GM12875 (cell line): ENCODE measurements around the gene CHPT1.

ENCODE experiments used
- H3K4me3 ChIP-seq: one replicate; pipeline ENCODE4 v1.5.1; 2011; ENCODE audit warnings: low read depth, low read length, control low read depth
- CTCF ChIP-seq: IDR thresholded peaks from 2 replicates; pipeline ENCODE4 v1.5.1; 2011; ENCODE audit warnings: low read depth, mild to moderate bottlenecking, control low read depth, inconsistent platforms, low read length, moderate library complexity, borderline replicate concordance; ENCODE audit not compliant: insufficient read depth

CHPT1 gene

GRCh38 chr12:101697197-101697929 lies at the start of gene CHPT1:
TSS of gene CHPT1 (plus strand) at chr12:101697640. CDS start at chr12:101697862, 222 bp downstream.
- peak within 1 kb of the TSS; percentile 83 for H3K4me3 ChIP-seq
- no peak for TF ChIP-seq CTCF

GRCh38 chr12:101647711-101648110 lies 49.7 kb upstream of the CHPT1 start:
- H3K4me3 ChIP-seq = no peak overlapping the region
- no peak for TF ChIP-seq CTCF

- no peak overlapping the region for H3K4me3 ChIP-seq
- TF ChIP-seq CTCF = no peak
Observed at GRCh38 chr12:101648195-101648594, 49.2 kb upstream of the CHPT1 start.

- H3K4me3 ChIP-seq = no peak overlapping the region
- no peak for TF ChIP-seq CTCF
Observed at GRCh38 chr12:101650346-101651117, 46.9 kb upstream of the CHPT1 start.

GRCh38 chr12:101653030-101653429 lies 44.4 kb upstream of the CHPT1 start:
- TF ChIP-seq CTCF = no peak
- H3K4me3 ChIP-seq = no peak overlapping the region

GRCh38 chr12:101653503-101653902 lies 43.9 kb upstream of the CHPT1 start:
- TF ChIP-seq CTCF = no peak
- no peak overlapping the region for H3K4me3 ChIP-seq
